MCF 10A (cell line): ENCODE data around the gene FAM117A. TPM values are rescaled to one million over a fixed set of nuclear protein-coding genes. Genes with fewer than 3 reads are reported as not detected.
"Not testable (repeated sequence)": the region's sequence is repeated elsewhere in the genome, so short reads cannot be mapped to it uniquely, and the experiment has no call there.

Experiments used
- BruUV-seq: library from RNA; stranded (reverse); fragments of 400-500 nt; replicated peaks from 2 replicates; lab custom pipeline; 2021; lab: Mats Ljungman, UMichigan
- CTCF ChIA-PET: fragments of 300-600 bp; sonication (Branson Sonifier 250); formaldehyde crosslinking; extraction: SDS; loops from one replicate; lab custom pipeline; 2021; ENCODE audit warnings: antibody characterized with exemption, inconsistent platforms; lab: Yijun Ruan, JAX
- POLR2A ChIA-PET: fragments of 300-600, 350-650 bp; sonication (Branson Sonifier 250); formaldehyde crosslinking; extraction: SDS; loops from one replicate; lab custom pipeline; 2020; ENCODE audit warnings: antibody characterized with exemption, inconsistent platforms; lab: Yijun Ruan, JAX
- DNase-seq: peaks from one replicate; pipeline ENCODE4 v3.0.0-alpha.2; 2018; ENCODE audit not compliant: unreplicated experiment
- H3K27ac Mint-ChIP-seq: one replicate; pipeline ENCODE4 v1.8.0; 2022; ENCODE audit warnings: mild to moderate bottlenecking, low read depth, mixed read lengths; ENCODE audit not compliant: unreplicated experiment
- H3K27me3 Mint-ChIP-seq: one replicate; pipeline ENCODE4 v1.8.0; 2022; ENCODE audit warnings: mixed read lengths; ENCODE audit not compliant: insufficient read depth, unreplicated experiment
- H3K36me3 Mint-ChIP-seq: one replicate; pipeline ENCODE4 v1.8.0; 2022; ENCODE audit warnings: mild to moderate bottlenecking, moderate library complexity, mixed read lengths; ENCODE audit not compliant: insufficient read depth, unreplicated experiment
- H3K4me1 Mint-ChIP-seq: one replicate; pipeline ENCODE4 v1.8.0; 2022; ENCODE audit warnings: mixed read lengths; ENCODE audit not compliant: insufficient read depth, unreplicated experiment
- H3K4me3 Mint-ChIP-seq: one replicate; pipeline ENCODE4 v1.8.0; 2022; ENCODE audit warnings: mild to moderate bottlenecking, moderate library complexity, mixed read lengths; ENCODE audit not compliant: unreplicated experiment
- H3K9me3 Mint-ChIP-seq: one replicate; pipeline ENCODE4 v1.8.0; 2022; ENCODE audit warnings: mixed read lengths; ENCODE audit not compliant: unreplicated experiment
- intact Hi-C: fragments of 100-400 bp; cut with micrococcal nuclease; formaldehyde crosslinking; loops from 2 replicates; pipeline ENCODE4 v1.14.1; 2022
- total RNA-seq: library from RNA; stranded (reverse); gene quantifications from 2 replicates; pipeline ENCODE4 v1.2.3, GENCODE V29; 2022
- TF ChIP-seq, protein P1 (sequence below): fragments of 200-600 bp; IDR thresholded peaks from one replicate; pipeline ENCODE4 v1.8.0; 2022; ENCODE audit warnings: antibody characterized with exemption, mild to moderate bottlenecking; ENCODE audit not compliant: unreplicated experiment

Gene FAM117A
- total RNA-seq, 1 experiment from 2014 or later, result 2.0 TPM

DNA sequence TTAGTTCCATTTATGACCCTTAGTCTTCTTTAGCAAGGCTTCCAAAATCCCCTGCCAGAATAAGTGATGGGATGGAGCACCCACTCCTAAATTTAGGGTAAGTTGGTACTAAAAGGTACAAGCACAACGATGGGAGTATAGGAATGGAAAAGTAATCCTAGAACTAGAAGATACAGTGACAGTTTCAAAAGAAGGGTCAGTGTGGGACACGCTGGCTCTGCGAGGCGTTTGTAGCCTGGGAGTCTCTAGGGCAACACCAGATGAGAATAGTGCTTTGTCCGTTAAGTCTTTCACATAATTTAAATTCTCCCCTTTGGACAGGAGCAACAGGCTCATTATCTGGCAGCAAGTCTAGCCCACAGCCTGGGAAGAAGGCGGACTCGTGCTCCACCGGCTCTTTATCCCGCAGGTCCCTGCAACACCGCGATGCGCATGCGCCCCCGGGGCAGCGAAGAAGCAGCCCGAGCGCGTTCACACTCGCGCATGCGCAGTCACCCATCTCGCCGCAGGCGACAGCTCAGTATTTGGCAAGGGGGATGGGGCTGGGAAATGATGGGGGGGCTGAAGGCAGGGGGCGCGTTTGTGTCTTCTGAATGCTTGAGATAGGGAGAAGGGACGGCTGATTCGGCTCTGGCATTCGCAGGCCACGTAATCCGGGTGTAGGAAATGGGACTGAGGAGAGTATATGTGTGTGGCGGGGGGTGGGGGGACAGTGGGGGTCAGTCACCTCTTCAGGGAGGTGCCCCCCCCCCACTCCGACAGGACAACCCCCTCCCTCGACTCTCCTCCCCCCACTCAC is 86.6 kb downstream of the FAM117A start:
- H3K9me3 Mint-ChIP-seq, result no peaks in the 10 kb centered on the region
- CTCF ChIA-PET, result interaction anchor here (0.6 to 1.0 kb wide), 4 partner anchors 12 to 44 kb away, joined by 3 to 4 read pairs (median 3); no protein-coding TSS in a partner anchor
- intact Hi-C loops, result loop anchor here (5.0 kb wide), 1 partner anchor 105 kb away; no protein-coding TSS in a partner anchor

DNA sequence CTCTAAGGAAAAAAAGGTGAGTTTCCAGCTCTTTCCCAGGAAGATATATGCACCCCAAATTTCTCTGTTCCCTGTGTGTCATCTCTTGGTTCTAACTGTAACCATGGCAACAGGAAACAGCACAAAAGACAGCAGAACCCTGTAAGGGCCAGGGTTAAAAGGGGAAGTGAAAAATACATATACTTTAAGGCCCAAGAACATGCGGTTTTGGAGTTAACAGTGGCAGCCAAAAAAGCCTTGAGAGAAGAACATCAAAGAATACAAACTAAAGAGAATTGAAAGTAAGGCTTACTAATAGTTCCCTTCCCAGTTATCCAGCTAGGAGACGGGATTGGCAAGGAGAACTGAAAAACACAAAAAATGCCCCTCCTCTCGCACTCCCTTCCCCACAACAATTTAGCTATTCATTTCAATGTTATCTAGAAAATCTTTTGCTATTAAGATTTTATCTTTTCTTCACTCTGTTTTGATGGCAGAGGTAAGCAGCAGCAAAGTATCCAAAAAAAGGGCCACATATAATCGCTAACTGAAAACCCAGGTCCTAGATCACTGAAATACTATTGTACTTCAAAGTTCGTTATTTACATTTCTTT is 87.6 kb downstream of the FAM117A start:
- TSS peak; percentile 61 for BruUV-seq
- H3K4me3 Mint-ChIP-seq, result peak overlapping the region; percentile 77
- ChIA-PET POLR2A (interaction anchor here (0.7 to 3.6 kb wide), 7 partner anchors 31 to 475 kb away, joined by 3 to 39 read pairs (median 3); partner anchors contain the start of genes KAT7 and SLC35B1), CTCF (interaction anchor here (0.6 to 1.2 kb wide), 5 partner anchors 11 to 109 kb away, joined by 3 read pairs; no protein-coding TSS in a partner anchor)
- H3K36me3 Mint-ChIP-seq, result peaks cover 16% of the 10 kb centered on the region
- H3K4me1 Mint-ChIP-seq, result peaks cover 10% of the 10 kb centered on the region
- H3K27ac Mint-ChIP-seq, result peak overlapping the region; percentile 57
- DNase-seq, result no peak
- TF ChIP-seq, protein P1, sequence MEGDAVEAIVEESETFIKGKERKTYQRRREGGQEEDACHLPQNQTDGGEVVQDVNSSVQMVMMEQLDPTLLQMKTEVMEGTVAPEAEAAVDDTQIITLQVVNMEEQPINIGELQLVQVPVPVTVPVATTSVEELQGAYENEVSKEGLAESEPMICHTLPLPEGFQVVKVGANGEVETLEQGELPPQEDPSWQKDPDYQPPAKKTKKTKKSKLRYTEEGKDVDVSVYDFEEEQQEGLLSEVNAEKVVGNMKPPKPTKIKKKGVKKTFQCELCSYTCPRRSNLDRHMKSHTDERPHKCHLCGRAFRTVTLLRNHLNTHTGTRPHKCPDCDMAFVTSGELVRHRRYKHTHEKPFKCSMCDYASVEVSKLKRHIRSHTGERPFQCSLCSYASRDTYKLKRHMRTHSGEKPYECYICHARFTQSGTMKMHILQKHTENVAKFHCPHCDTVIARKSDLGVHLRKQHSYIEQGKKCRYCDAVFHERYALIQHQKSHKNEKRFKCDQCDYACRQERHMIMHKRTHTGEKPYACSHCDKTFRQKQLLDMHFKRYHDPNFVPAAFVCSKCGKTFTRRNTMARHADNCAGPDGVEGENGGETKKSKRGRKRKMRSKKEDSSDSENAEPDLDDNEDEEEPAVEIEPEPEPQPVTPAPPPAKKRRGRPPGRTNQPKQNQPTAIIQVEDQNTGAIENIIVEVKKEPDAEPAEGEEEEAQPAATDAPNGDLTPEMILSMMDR, result no peak
- no peaks in the 10 kb centered on the region for H3K9me3 Mint-ChIP-seq
- intact Hi-C loops, result loop anchor here (5.0 kb wide), 1 partner anchor 104 kb away; no protein-coding TSS in a partner anchor
- H3K27me3 Mint-ChIP-seq, result no peaks in the 10 kb centered on the region

More for the DNA sequence above, 86.6 kb downstream of the FAM117A start:
- peak; percentile 89 for DNase-seq
- H3K4me1 Mint-ChIP-seq, result peaks cover 10% of the 10 kb centered on the region
- TF ChIP-seq, protein P1, result no peak
- no peaks in the 10 kb centered on the region for H3K27me3 Mint-ChIP-seq
- peak overlapping the region; percentile 77 for H3K4me3 Mint-ChIP-seq
- peak overlapping the region; percentile 57 for H3K27ac Mint-ChIP-seq
- POLR2A ChIA-PET, result interaction anchor here (0.6 to 3.6 kb wide), 14 partner anchors 13 to 1583 kb away, joined by 3 to 39 read pairs (median 4); partner anchors contain the start of genes KAT7 and UTP18
- H3K36me3 Mint-ChIP-seq, result peaks cover 16% of the 10 kb centered on the region
- BruUV-seq, result TSS peak; percentile 49

DNA sequence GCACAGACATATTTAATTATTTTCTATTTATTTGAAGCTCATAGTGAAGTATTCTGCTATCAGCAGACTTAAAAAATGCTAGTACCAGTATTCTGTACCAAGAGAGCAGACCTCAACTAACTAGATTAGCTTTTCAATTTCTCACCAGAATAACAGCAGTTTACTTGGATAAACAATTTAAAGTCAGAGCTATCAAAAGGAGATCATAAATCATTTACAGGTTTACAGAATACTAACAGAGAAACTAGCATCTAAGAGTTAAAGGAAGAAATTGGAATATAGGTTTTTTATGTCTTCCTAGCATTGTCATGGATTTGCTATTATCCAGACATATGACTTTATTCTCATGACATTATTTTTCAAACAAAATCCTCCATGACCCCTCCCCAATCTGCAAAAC is 89.4 kb downstream of the FAM117A start:
- ChIA-PET CTCF (interaction anchor here (0.8 to 1.0 kb wide), 2 partner anchors 27 to 105 kb away, joined by 3 read pairs; no protein-coding TSS in a partner anchor), POLR2A (interaction anchor here (0.8 to 1.3 kb wide), 6 partner anchors 12 to 151 kb away, joined by 3 to 4 read pairs (median 4); no protein-coding TSS in a partner anchor)
- TF ChIP-seq, protein P1, result no peak
- H3K4me3 Mint-ChIP-seq, result no peak overlapping the region
- no peaks in the 10 kb centered on the region for H3K27me3 Mint-ChIP-seq
- DNase-seq, result no peak
- H3K36me3 Mint-ChIP-seq, result peaks cover 16% of the 10 kb centered on the region
- no peaks in the 10 kb centered on the region for H3K9me3 Mint-ChIP-seq
- H3K4me1 Mint-ChIP-seq, result peaks cover 10% of the 10 kb centered on the region
- no TSS peak for BruUV-seq
- H3K27ac Mint-ChIP-seq, result no peak overlapping the region
- intact Hi-C loops, result no loop called here

DNA sequence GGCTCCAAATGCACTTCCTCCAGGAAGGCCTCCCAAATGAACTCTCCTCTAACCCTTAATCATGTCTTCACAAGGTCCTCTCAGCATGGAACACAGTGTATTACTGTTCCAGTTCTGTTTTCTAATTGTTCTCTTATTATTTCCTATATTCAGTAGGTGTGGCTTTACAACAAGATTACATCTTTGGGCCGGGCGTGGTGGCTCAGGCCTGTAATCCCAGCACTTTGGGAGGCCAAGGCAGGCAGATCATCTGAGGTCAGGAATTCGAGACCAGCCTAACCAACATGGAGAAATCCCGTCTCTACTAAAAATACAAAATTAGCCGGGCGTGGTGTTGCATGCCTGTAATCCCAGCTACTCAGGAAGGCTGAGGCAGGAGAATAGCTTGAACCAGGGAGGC is 90.3 kb downstream of the FAM117A start:
- ChIA-PET CTCF (interaction anchor here (0.8 kb wide), 1 partner anchor 104 kb away, joined by 3 read pairs; no protein-coding TSS in a partner anchor), POLR2A (interaction anchor here (1.0 to 1.3 kb wide), 2 partner anchors 25 to 150 kb away, joined by 4 read pairs; no protein-coding TSS in a partner anchor)
- H3K4me1 Mint-ChIP-seq, result peaks cover 10% of the 10 kb centered on the region

More for the DNA sequence above, 90.3 kb downstream of the FAM117A start:
- H3K27ac Mint-ChIP-seq, intact Hi-C loops, BruUV-seq, DNase-seq, H3K27me3 Mint-ChIP-seq, H3K9me3 Mint-ChIP-seq, H3K4me3 Mint-ChIP-seq: not testable (repeated sequence)
- H3K36me3 Mint-ChIP-seq, result peaks cover 16% of the 10 kb centered on the region
